K562 (cell line): ENCODE measurements around the gene ZNF487. TPM values are rescaled to one million over a fixed set of nuclear protein-coding genes. Genes with fewer than 3 reads are reported as not detected.

ENCODE experiments used
- ATAC-seq: fragments of 200-7000 bp; cut with Tn5 transposase; 3 replicates; pipeline ENCODE4 v1.9.1; 2020; ENCODE audit warnings: moderate library complexity
- BruUV-seq: library from RNA; stranded (reverse); fragments of 400-500 nt; replicated peaks from 2 replicates; lab custom pipeline; 2021; lab: Mats Ljungman, UMichigan
- CTCF ChIA-PET: fragments of 300-600 bp; formaldehyde crosslinking; extraction: SDS; loops from one replicate; lab custom pipeline; 2021; ENCODE audit warnings: low intra/inter-chr PET ratio; lab: Yijun Ruan, JAX
- POLR2A ChIA-PET: fragments of 300-600, 350-650 bp; sonication (Branson Sonifier 250); formaldehyde crosslinking; extraction: SDS; loops from one replicate; lab custom pipeline; 2021; ENCODE audit warnings: antibody characterized with exemption, inconsistent platforms; lab: Yijun Ruan, JAX
- DNase-seq, 4 experiments: peaks; one replicate each; pipeline versions ENCODE4 v3.0.0 to v3.0.0-alpha.2; 2011 to 2018; ENCODE audit warnings: low spot score in 3 of 4, mixed read lengths in 3 of 4; ENCODE audit errors: extremely low read depth in 1 of 4
- FAIRE-seq: peaks from 2 replicates; lab custom pipeline; 2011; peaks lifted over from hg19 to GRCh38; lab: Jason Lieb, UNC
- H2AFZ ChIP-seq: 2 replicates; pipeline ENCODE4 v1.6.0; 2011; ENCODE audit warnings: low read depth, low read length, control low read depth, inconsistent platforms
- H3K27ac ChIP-seq: fragments of 200-600 bp; 3 replicates; pipeline ENCODE4 v1.8.0; 2011; ENCODE audit warnings: low read depth, mild to moderate bottlenecking, control low read depth, inconsistent platforms, low read length, moderate library complexity, mixed read lengths; ENCODE audit errors: extremely low read depth
- H3K27me3 ChIP-seq, 2 experiments: fragments of 300-600 bp in 1 of 2; 2 replicates in 1 of 2; 3 replicates in 1 of 2; pipeline versions ENCODE4 v1.6.0 to v1.8.0; 2011; ENCODE audit warnings: inconsistent platforms in 2 of 2, low read length in 2 of 2, mild to moderate bottlenecking in 1 of 2, mixed read lengths in 1 of 2, moderate library complexity in 1 of 2; ENCODE audit not compliant: control insufficient read depth in 2 of 2, insufficient read depth in 2 of 2
- H3K36me3 ChIP-seq: fragments of 300-600 bp; 3 replicates; pipeline ENCODE4 v1.8.0; 2011; ENCODE audit warnings: mild to moderate bottlenecking, low read length, inconsistent platforms; ENCODE audit not compliant: control insufficient read depth, insufficient read depth
- H3K4me1 ChIP-seq, 2 experiments: fragments of 200-600 bp in 1 of 2; replicated peaks in 1 of 2; 2 replicates in 1 of 2; 3 replicates in 1 of 2; pipeline versions ENCODE4 v1.5.1 to v1.8.0; 2011; ENCODE audit warnings: inconsistent platforms in 2 of 2, low read length in 2 of 2, mild to moderate bottlenecking in 1 of 2, mixed read lengths in 1 of 2, moderate library complexity in 1 of 2; ENCODE audit not compliant: control insufficient read depth in 2 of 2, insufficient read depth in 2 of 2
- H3K4me2 ChIP-seq: 2 replicates; pipeline ENCODE4 v1.6.1; 2011; ENCODE audit warnings: low read length, control low read depth, inconsistent platforms, mixed read lengths; ENCODE audit not compliant: insufficient read depth
- H3K4me3 ChIP-seq: fragments of 200-600 bp; sonication (generic), shearing (Covaris generic); 2 replicates; pipeline ENCODE4 v1.5.1; 2016; ENCODE audit warnings: control low read depth, inconsistent platforms
- H3K79me2 ChIP-seq: fragments of 200-600 bp; 3 replicates; pipeline ENCODE4 v1.8.0; 2011; ENCODE audit warnings: low read length, inconsistent platforms; ENCODE audit not compliant: control insufficient read depth, insufficient read depth
- H3K9ac ChIP-seq, 2 experiments: 2 replicates each; pipeline versions ENCODE4 v1.6.0 to v1.6.1; 2011; ENCODE audit warnings: low read depth in 2 of 2, low read length in 2 of 2, control low read depth in 1 of 2, inconsistent platforms in 1 of 2, mild to moderate bottlenecking in 1 of 2, mixed read lengths in 1 of 2; ENCODE audit not compliant: insufficient read depth in 1 of 2
- H3K9me1 ChIP-seq: one replicate; pipeline ENCODE4 v1.6.0; 2011; ENCODE audit warnings: inconsistent platforms, mild to moderate bottlenecking, low read length, moderate library complexity; ENCODE audit not compliant: control insufficient read depth, insufficient read depth
- H3K9me3 ChIP-seq: replicated peaks from 2 replicates; pipeline ENCODE4 v1.5.1; 2011; ENCODE audit warnings: low read depth, low read length, inconsistent platforms; ENCODE audit not compliant: control insufficient read depth, insufficient read depth
- H4K20me1 ChIP-seq: replicated peaks from 2 replicates; pipeline ENCODE4 v1.6.1; 2011; ENCODE audit warnings: low read length, inconsistent platforms, mixed read lengths; ENCODE audit not compliant: control insufficient read depth, insufficient read depth
- ZBTB43 ChIP-seq: sonication (generic); formaldehyde crosslinking; IDR thresholded peaks from 2 replicates; pipeline ENCODE4 v1.8.0; 2023; ENCODE audit warnings: mild to moderate bottlenecking, missing genetic modification reagents
- ZNF121 ChIP-seq: sonication (generic); formaldehyde crosslinking; conservative IDR thresholded peaks from 2 replicates; pipeline ENCODE4 v1.8.0; 2022; ENCODE audit warnings: missing genetic modification reagents
- ZNF174 ChIP-seq: fragments of 250-450 bp; sonication (Bioruptor Pico); IDR thresholded peaks from 2 replicates; pipeline ENCODE4 v1.4.0; 2020; ENCODE audit warnings: mild to moderate bottlenecking
- WGBS: fragments of 100-300 bp; shearing (Covaris generic); methylation state at CpG from one replicate; pipeline ENCODE4 v1.1.6; 2016; ENCODE audit warnings: low coverage, mixed read lengths; ENCODE audit not compliant: insufficient coverage; ENCODE audit errors: missing lambda C conversion rate; 5-methylcytosine and 5-hydroxymethylcytosine counted together
- in situ Hi-C: fragments of 300-500 bp; cut with MboI; formaldehyde crosslinking; loops from 4 replicates; pipeline ENCODE4 v1.15.0; 2018; ENCODE audit warnings: inconsistent platforms, mixed read lengths
- intact Hi-C: fragments of 100-400 bp; cut with micrococcal nuclease; formaldehyde crosslinking; loops from 2 replicates; pipeline ENCODE4 v1.14.2; 2022
- polyA plus RNA-seq, 8 experiments: library from polyadenylated mRNA; depleted of rRNA in 4 of 8; stranded (reverse) in 5 of 8; unstranded in 3 of 8; fragments of >200 nt; fragmentation: Nextera tagmentation in 2 of 8; fragmentation: Illumina TruSeq in 1 of 8; extraction: Ambion mirVana in 2 of 8; extraction: Trizol in 1 of 8; gene quantifications; 2 replicates each; pipeline versions ENCODE4 v1.2.1 to v1.2.3, GENCODE V29; 2011 to 2014; ENCODE audit warnings: inconsistent platforms in 1 of 8, missing spikeins in 1 of 8
- total RNA-seq, 7 experiments: library from RNA; depleted of rRNA in 6 of 7; stranded (reverse); fragments of >200 nt in 6 of 7; fragmentation: Illumina TruSeq in 2 of 7; extraction: Trizol in 2 of 7; gene quantifications; 2 replicates each; pipeline versions ENCODE4 v1.2.1 to v1.2.3, GENCODE V29; 2011 to 2021; ENCODE audit warnings: low replicate concordance in 1 of 7

ZNF487 gene
- total and polyA plus RNA-seq, 9 of the 15 experiments (the other 6 are each of a cell fraction or from before 2014, with no cell fraction given) = 1.9 to 6.5 (median 4.2) TPM

GRCh38 chr10:43440463-43441134 lies 3.7 kb downstream of the ZNF487 start:
- Histone ChIP-seq H3K27me3 (no peaks in the 10 kb centered on the region), H3K4me1 (peaks cover 2 to 15% of the 10 kb centered on the region in 2 experiments; a peak in 3 of 5 replicates), H3K36me3 (no peaks in the 10 kb centered on the region), H3K9ac (no peak overlapping the region), H3K9me3 (peaks cover 7% of the 10 kb centered on the region; the same call in 1 of the 2 replicates), H2AFZ (no peak overlapping the region), H3K4me2 (no peak overlapping the region), H3K79me2 (peaks cover 15% of the 10 kb centered on the region), H3K9me1 (no peaks in the 10 kb centered on the region), H3K4me3 (no peak overlapping the region), H4K20me1 (no peaks in the 10 kb centered on the region), H3K27ac (no peak overlapping the region)
- in situ Hi-C loops (no loop called here), intact Hi-C loops (no loop called here)
- no peak for DNase-seq
- no TSS peak for BruUV-seq
- ChIA-PET CTCF (no interaction called here), POLR2A (no interaction called here)
- 68% methylated on average over 5 of the region's 5 CpGs for WGBS
- FAIRE-seq = no peak
- no peak for ATAC-seq
- TF ChIP-seq ZBTB43 (CRISPR knock-in tag) (no peak), ZNF121 (CRISPR knock-in tag) (0 out of 2 replicates have a peak, but pooled peaks have one; percentile 4)

- no peaks in the 10 kb centered on the region for H3K9me1 ChIP-seq
- intact Hi-C loops = no loop called here
- no peaks in the 10 kb centered on the region for H3K79me2 ChIP-seq
- POLR2A ChIA-PET = interaction anchor here (0.5 to 0.8 kb wide), 3 partner anchors 8 to 77 kb away, joined by 3 read pairs; no protein-coding TSS in a partner anchor
- H3K9me3 ChIP-seq = peaks cover 7% of the 10 kb centered on the region; the same call in 1 of the 2 replicates
- in situ Hi-C loops = no loop called here
- no peak overlapping the region for H2AFZ ChIP-seq
- WGBS = 70% methylated on average over 7 of the region's 7 CpGs
- CTCF ChIA-PET = no interaction called here
- no peak overlapping the region for H3K9ac ChIP-seq
- no peak overlapping the region for H3K4me3 ChIP-seq
- no peaks in the 10 kb centered on the region for H3K36me3 ChIP-seq
- TF ChIP-seq ZNF174 (CRISPR knock-in tag) = no peak
- H3K4me2 ChIP-seq = no peak overlapping the region
- FAIRE-seq = no peak
- H3K4me1 ChIP-seq = no peaks in the 10 kb centered on the region
- H3K27ac ChIP-seq = no peak overlapping the region
- no peaks in the 10 kb centered on the region for H3K27me3 ChIP-seq
- DNase-seq = no peak
- no peaks in the 10 kb centered on the region for H4K20me1 ChIP-seq
- no peak for ATAC-seq
- BruUV-seq = no TSS peak
Measured at GRCh38 chr10:43444323-43444722, 7.4 kb downstream of the ZNF487 start.
